ENCODE measurements around the gene SCMH1. TPM values are rescaled to one million over a fixed set of nuclear protein-coding genes. Genes with fewer than 3 reads are reported as not detected.

The SCMH1 gene
- total RNA-seq, 2 experiments from 2014 or later, result 47.0 to 47.7 TPM

DNA sequence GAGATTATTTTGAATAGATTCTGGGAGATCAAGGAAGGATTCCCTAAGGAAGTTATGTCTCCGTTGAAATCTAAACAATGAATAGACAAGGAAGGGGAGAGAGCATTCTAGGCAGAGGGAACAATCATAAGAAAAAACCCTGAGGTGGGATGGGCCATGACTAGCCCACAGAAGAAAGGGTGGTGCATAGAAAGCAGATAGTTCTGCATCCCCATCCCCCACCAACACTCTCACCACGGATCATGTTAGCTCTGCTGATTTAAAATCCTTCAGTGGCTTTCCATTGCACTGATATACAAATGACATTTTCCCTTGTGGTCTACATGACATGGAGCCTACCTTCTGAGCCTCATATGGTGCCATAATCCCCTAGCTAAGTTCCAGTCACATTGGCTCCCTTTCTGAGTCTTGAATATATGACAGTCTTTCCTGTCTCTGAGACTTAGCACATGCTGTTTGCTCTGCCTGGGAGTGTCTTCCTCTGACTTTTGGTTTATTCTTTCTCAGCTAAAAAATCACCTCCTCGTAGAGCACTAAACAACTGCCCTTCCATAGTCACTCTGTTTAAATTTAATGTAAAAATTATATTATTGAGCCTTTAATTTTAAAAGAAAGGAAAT lies 15.2 kb downstream of the SCMH1 start:
- CTCF ChIA-PET (ENCODE audit: unreplicated experiment), result no interaction called here
- no peaks in the 10 kb centered on the region for H3K9me3 ChIP-seq (ENCODE audit: low read length)
- peaks cover 32% of the 10 kb centered on the region; the same call in 1 of the 2 replicates for H3K79me2 ChIP-seq (ENCODE audit: insufficient read depth, low read depth, low read length)
- no peak overlapping the region for H3K4me3 ChIP-seq (ENCODE audit: low read depth, low read length, poor library complexity, severe bottlenecking)
- peaks cover 14% of the 10 kb centered on the region; the same call in 1 of the 2 replicates for H3K36me3 ChIP-seq (ENCODE audit: insufficient read depth, low read length)
- intact Hi-C loops (cut with micrococcal nuclease; ENCODE audit: unreplicated experiment), result no loop called here
- no peaks in the 10 kb centered on the region for H3K9me2 ChIP-seq (ENCODE audit: insufficient read depth, low read length)
- POLR2A ChIA-PET, result interaction anchor here (0.5 kb wide), 1 partner anchor 9 kb away, joined by 4 read pairs; no protein-coding TSS in a partner anchor
- H2AFZ ChIP-seq (ENCODE audit: low read length), result no peak overlapping the region
- no TSS peak for BruUV-seq (replicated peaks)
- H3K4me1 ChIP-seq (ENCODE audit: insufficient read depth, low read length, poor library complexity, severe bottlenecking), result no peaks in the 10 kb centered on the region
- no peaks in the 10 kb centered on the region; the same call in none of the 2 replicates for H4K20me1 ChIP-seq (ENCODE audit: insufficient read depth, low read length)
- no peak for DNase-seq (ENCODE audit: low spot score)
- no peak overlapping the region for H3K27ac ChIP-seq (ENCODE audit: low read depth, low read length, poor library complexity, severe bottlenecking)
- no peak overlapping the region for H3K4me2 ChIP-seq (ENCODE audit: low read length)
- TF ChIP-seq, protein P1, sequence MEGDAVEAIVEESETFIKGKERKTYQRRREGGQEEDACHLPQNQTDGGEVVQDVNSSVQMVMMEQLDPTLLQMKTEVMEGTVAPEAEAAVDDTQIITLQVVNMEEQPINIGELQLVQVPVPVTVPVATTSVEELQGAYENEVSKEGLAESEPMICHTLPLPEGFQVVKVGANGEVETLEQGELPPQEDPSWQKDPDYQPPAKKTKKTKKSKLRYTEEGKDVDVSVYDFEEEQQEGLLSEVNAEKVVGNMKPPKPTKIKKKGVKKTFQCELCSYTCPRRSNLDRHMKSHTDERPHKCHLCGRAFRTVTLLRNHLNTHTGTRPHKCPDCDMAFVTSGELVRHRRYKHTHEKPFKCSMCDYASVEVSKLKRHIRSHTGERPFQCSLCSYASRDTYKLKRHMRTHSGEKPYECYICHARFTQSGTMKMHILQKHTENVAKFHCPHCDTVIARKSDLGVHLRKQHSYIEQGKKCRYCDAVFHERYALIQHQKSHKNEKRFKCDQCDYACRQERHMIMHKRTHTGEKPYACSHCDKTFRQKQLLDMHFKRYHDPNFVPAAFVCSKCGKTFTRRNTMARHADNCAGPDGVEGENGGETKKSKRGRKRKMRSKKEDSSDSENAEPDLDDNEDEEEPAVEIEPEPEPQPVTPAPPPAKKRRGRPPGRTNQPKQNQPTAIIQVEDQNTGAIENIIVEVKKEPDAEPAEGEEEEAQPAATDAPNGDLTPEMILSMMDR (conservative IDR thresholded peaks at IDR 0.05; ENCODE audit: low read length), result no peak

DNA sequence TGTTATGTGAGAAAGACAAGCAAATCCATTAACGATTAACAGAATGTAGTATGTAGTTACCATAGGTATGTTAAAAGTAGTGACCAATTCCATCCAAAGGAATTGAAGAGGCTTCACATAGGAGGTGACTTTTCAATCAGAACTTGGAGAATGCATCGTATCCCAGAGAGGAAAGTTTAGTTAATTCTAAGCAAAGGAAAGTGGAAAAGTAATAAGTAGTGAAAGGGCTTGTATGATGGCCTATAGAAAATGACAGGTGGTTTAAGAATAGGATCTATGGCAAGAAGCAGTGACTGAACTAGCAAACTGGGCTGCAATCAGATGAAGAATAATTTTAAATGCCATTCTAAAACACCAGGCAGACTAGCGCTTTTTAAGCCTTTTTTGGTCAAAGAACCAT lies 16.6 kb downstream of the SCMH1 start:
- Histone ChIP-seq H4K20me1 (ENCODE audit: insufficient read depth, low read length) (no peaks in the 10 kb centered on the region; the same call in none of the 2 replicates), H3K27ac (ENCODE audit: low read depth, low read length, poor library complexity, severe bottlenecking) (no peak overlapping the region), H3K79me2 (ENCODE audit: insufficient read depth, low read depth, low read length) (peaks cover 35% of the 10 kb centered on the region; the same call in 1 of the 2 replicates), H2AFZ (ENCODE audit: low read length) (no peak overlapping the region), H3K36me3 (ENCODE audit: insufficient read depth, low read length) (peaks cover 21% of the 10 kb centered on the region), H3K4me1 (ENCODE audit: insufficient read depth, low read length, poor library complexity, severe bottlenecking) (no peaks in the 10 kb centered on the region), H3K4me3 (ENCODE audit: low read depth, low read length, poor library complexity, severe bottlenecking) (no peak overlapping the region), H3K9me3 (ENCODE audit: low read length) (0 out of 2 replicates have a peak, but pooled peaks cover 1% of the 10 kb centered on the region), H3K9me2 (ENCODE audit: insufficient read depth, low read length) (no peaks in the 10 kb centered on the region), H3K4me2 (ENCODE audit: low read length) (no peak overlapping the region)
- no TSS peak for BruUV-seq (replicated peaks)
- POLR2A ChIA-PET, result no interaction called here
- CTCF ChIA-PET (ENCODE audit: unreplicated experiment), result no interaction called here
- TF ChIP-seq, protein P1 (conservative IDR thresholded peaks at IDR 0.05; ENCODE audit: low read length), result no peak
- TF ChIP-seq EZH2phosphoT487 (IDR thresholded peaks at IDR 0.05; ENCODE audit: borderline replicate concordance, low read depth, low read length), result no peak
- intact Hi-C loops (cut with micrococcal nuclease; ENCODE audit: unreplicated experiment), result no loop called here
- no peak for DNase-seq (ENCODE audit: low spot score)

DNA sequence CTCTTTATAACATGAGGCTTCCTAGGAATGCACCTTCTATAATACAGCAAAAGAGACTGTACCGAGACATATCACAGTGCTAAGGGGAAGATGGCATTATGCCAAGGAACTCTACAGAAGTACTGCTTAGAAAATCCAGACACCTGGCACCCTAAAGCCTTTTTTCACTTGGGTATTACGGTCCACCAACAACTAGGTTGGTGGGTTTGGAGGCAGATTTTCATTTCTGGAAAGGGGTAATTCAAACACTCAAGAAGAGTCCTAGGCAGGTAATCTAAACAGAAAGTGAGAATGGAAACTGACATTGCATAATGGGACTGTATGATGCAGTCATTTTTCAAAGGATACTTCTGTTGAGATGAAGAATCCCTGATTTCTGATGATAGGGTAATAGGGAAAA lies 19.6 kb downstream of the SCMH1 start:
- no peak for DNase-seq (ENCODE audit: low spot score)
- ChIA-PET POLR2A (no interaction called here), CTCF (ENCODE audit: unreplicated experiment) (no interaction called here)
- Histone ChIP-seq H3K4me2 (ENCODE audit: low read length) (no peak overlapping the region; the same call in 1 of the 2 replicates), H2AFZ (ENCODE audit: low read length) (no peak overlapping the region), H3K9me2 (ENCODE audit: insufficient read depth, low read length) (no peaks in the 10 kb centered on the region), H3K4me3 (ENCODE audit: low read depth, low read length, poor library complexity, severe bottlenecking) (no peak overlapping the region), H3K27ac (ENCODE audit: low read depth, low read length, poor library complexity, severe bottlenecking) (no peak overlapping the region), H3K79me2 (ENCODE audit: insufficient read depth, low read depth, low read length) (peaks cover 33% of the 10 kb centered on the region; the same call in 1 of the 2 replicates), H4K20me1 (ENCODE audit: insufficient read depth, low read length) (no peaks in the 10 kb centered on the region; the same call in none of the 2 replicates), H3K36me3 (ENCODE audit: insufficient read depth, low read length) (peaks cover 41% of the 10 kb centered on the region), H3K9me3 (ENCODE audit: low read length) (peaks cover 27% of the 10 kb centered on the region; the same call in 1 of the 2 replicates), H3K4me1 (ENCODE audit: insufficient read depth, low read length, poor library complexity, severe bottlenecking) (no peaks in the 10 kb centered on the region)
- no TSS peak for BruUV-seq (replicated peaks)
- intact Hi-C loops (cut with micrococcal nuclease; ENCODE audit: unreplicated experiment), result no loop called here
- no peak for TF ChIP-seq EZH2phosphoT487 (IDR thresholded peaks at IDR 0.05; ENCODE audit: borderline replicate concordance, low read depth, low read length)
- TF ChIP-seq, protein P1 (conservative IDR thresholded peaks at IDR 0.05; ENCODE audit: low read length), result no peak

Measured in OCI-LY7 (cell line).